ENCODE data around the gene UBE2R2. TPM values are rescaled to one million over a fixed set of nuclear protein-coding genes. Genes with fewer than 3 reads are reported as not detected.
A peak's percentile ranks its signal among the peaks of the same experiment; 100 is the strongest.

Gene UBE2R2
- total and polyA plus RNA-seq, 2 of the 4 experiments (the other 2 are of a cell fraction), result 12.7 to 24.8 TPM

DNA sequence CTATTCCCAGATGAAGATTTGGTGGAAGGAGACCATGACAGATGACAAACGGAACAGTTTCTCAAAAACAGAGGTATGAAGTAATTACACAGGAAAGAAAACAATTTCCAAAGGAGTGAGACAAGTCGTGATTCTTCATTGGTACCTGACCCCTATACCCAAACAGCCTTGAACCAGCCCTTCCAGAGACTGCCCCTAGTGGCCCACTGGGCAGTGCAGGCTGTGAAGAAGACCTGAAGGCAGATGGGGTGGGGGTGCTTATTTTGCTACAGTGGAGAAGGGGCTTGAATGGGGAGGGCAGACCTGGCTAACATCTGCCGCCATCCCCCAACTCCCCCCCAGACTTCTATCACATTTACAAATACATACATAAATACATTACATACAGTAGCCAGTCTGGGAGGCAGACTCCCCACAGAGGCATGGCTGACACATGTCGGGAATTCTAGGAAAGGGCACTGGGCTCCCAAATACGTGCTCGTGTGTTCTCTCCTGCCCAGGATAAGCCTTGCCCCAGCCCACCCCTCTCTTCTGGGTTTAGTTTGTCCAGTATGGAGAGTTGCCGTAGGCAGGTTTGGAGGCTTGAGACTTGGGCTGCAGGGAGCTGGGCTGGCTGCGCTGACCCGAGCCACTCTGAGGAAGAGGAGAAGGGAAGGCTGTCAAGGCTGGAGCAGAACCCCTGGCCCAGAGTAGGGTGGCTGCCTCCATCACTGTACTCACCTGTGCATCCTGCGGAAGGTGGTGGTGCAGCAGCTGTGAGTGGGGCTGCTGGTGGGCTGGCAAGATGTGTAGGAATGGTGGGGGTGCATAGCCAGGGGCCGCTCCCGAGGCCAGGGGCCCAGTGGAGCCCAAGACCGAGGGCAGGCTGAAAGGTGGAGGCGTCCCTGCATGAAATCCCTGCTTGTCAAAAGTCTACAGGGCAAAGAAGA lies 105.3 kb downstream of the UBE2R2 start:
- Histone ChIP-seq H3K14ac (replicated peaks; ENCODE audit: low read depth, low read length) (no peak overlapping the region), H2BK5ac (ENCODE audit: low read depth, low read length, poor library complexity, severe bottlenecking) (no peak overlapping the region), H3K4me2 (ENCODE audit: low read depth, low read length) (no peak overlapping the region), H3K4me1 (ENCODE audit: control insufficient read depth, insufficient read depth, low read length) (no peaks in the 10 kb centered on the region), H3K9me3 (ENCODE audit: control insufficient read depth, insufficient read depth, low read length) (no peaks in the 10 kb centered on the region), H2BK20ac (ENCODE audit: low read depth, low read length) (no peak overlapping the region), H3K56ac (ENCODE audit: extremely low read depth, insufficient read depth, low read length) (no peak overlapping the region), H3K18ac (ENCODE audit: low read depth, low read length) (no peak overlapping the region), H2AFZ (replicated peaks; ENCODE audit: low read length, poor library complexity) (no peak overlapping the region), H3K23ac (ENCODE audit: low read depth, low read length) (no peak overlapping the region), H4K8ac (ENCODE audit: low read depth in 2 of 2, low read length in 2 of 2) (no peak overlapping the region), H3K27me3 (ENCODE audit: control insufficient read depth, insufficient read depth, low read length) (no peaks in the 10 kb centered on the region), H2AK5ac (ENCODE audit: low read depth, low read length) (no peak overlapping the region), H4K91ac (ENCODE audit: insufficient read depth, low read depth, low read length) (no peak overlapping the region), H3K9me1 (ENCODE audit: insufficient read depth, low read length) (no peaks in the 10 kb centered on the region), H2BK120ac (ENCODE audit: low read depth, low read length) (no peak overlapping the region), H3K79me1 (ENCODE audit: low read depth in 1 of 2, low read length in 2 of 2) (peaks cover 25 to 56% of the 10 kb centered on the region in 2 experiments), H3K9ac (ENCODE audit: low read depth, low read length) (no peak overlapping the region), H2BK15ac (ENCODE audit: low read depth, low read length) (no peak overlapping the region), H3K36me3 (ENCODE audit: control insufficient read depth, insufficient read depth, low read length) (peaks cover 74% of the 10 kb centered on the region), H3K4ac (ENCODE audit: low read depth, low read length) (no peak overlapping the region), H4K5ac (ENCODE audit: low read depth, low read length) (no peak overlapping the region), H3K27ac (ENCODE audit: insufficient read depth, low read length) (no peak overlapping the region), H4K20me1 (ENCODE audit: insufficient read depth, low read length) (peaks cover 13% of the 10 kb centered on the region; the same call in 1 of the 2 replicates), H3K4me3 (ENCODE audit: insufficient read depth, low read depth, low read length) (no peak overlapping the region), H2AK9ac (replicated peaks; ENCODE audit: low read depth, low read length, poor library complexity) (no peak overlapping the region)
- ATAC-seq (ENCODE audit: low read depth), result no peak
- no peak for DNase-seq
- dilution Hi-C loops (cut with HindIII; ENCODE audit: low sequenced_read_pairs, unreplicated experiment), result no loop called here
- TSS peak; percentile 76 for BruUV-seq (replicated peaks)
- ChIA-PET CTCF (no interaction called here), POLR2A (ENCODE audit: unreplicated experiment) (no interaction called here)
- in situ Hi-C loops (cut with MboI; ENCODE audit: low sequenced_read_pairs), result no loop called here
- intact Hi-C loops (cut with micrococcal nuclease), result loop anchor here (5.0 to 10.0 kb wide), 2 partner anchors 105 to 297 kb away; partner anchors contain the start of gene UBE2R2
- WGBS, 2 experiments (ENCODE audit: extremely low coverage in 2 of 2, insufficient read length in 1 of 2), result 100% methylated on average over 3 of the region's 14 CpGs; no CpG with 5 or more reads in 1 of the 2 experiments
- TF ChIP-seq MAZ (IDR thresholded peaks at IDR 0.05; ENCODE audit: borderline replicate concordance, low read depth, low read length) (no peak), USF2 (IDR thresholded peaks at IDR 0.05; ENCODE audit: low read depth, low read length) (no peak), MXI1 (IDR thresholded peaks at IDR 0.05; ENCODE audit: borderline replicate concordance, low read depth, low read length) (no peak), FOS (IDR thresholded peaks at IDR 0.05; ENCODE audit: low read depth, low read length) (no peak), POLR2A (IDR thresholded peaks at IDR 0.05; ENCODE audit: low read depth, low read length) (no peak), SMC3 (IDR thresholded peaks at IDR 0.05; ENCODE audit: low read depth, low read length) (peak; percentile 15; the same call in 1 of the 2 replicates), CHD1 (IDR thresholded peaks at IDR 0.05; ENCODE audit: low read depth, low read length) (no peak), MAFK (IDR thresholded peaks at IDR 0.05; ENCODE audit: low read depth, low read length) (no peak), RCOR1 (IDR thresholded peaks at IDR 0.05; ENCODE audit: insufficient replicate concordance, low read length) (no peak), ELK1 (IDR thresholded peaks at IDR 0.05; ENCODE audit: borderline replicate concordance, low read depth, low read length) (no peak), NFE2L2 (IDR thresholded peaks at IDR 0.05; ENCODE audit: low read depth, low read length) (no peak), RFX5 (IDR thresholded peaks at IDR 0.05; ENCODE audit: low read depth, low read length) (no peak), BHLHE40 (IDR thresholded peaks at IDR 0.05; ENCODE audit: low read depth, low read length) (no peak)
- TF ChIP-seq, protein P1, sequence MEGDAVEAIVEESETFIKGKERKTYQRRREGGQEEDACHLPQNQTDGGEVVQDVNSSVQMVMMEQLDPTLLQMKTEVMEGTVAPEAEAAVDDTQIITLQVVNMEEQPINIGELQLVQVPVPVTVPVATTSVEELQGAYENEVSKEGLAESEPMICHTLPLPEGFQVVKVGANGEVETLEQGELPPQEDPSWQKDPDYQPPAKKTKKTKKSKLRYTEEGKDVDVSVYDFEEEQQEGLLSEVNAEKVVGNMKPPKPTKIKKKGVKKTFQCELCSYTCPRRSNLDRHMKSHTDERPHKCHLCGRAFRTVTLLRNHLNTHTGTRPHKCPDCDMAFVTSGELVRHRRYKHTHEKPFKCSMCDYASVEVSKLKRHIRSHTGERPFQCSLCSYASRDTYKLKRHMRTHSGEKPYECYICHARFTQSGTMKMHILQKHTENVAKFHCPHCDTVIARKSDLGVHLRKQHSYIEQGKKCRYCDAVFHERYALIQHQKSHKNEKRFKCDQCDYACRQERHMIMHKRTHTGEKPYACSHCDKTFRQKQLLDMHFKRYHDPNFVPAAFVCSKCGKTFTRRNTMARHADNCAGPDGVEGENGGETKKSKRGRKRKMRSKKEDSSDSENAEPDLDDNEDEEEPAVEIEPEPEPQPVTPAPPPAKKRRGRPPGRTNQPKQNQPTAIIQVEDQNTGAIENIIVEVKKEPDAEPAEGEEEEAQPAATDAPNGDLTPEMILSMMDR (conservative IDR thresholded peaks at IDR 0.05; ENCODE audit: low read depth, low read length), result peak; percentile 58
